Ectodermal cell (in vitro differentiated cells): ENCODE results near the gene HMGB3.

Experiments used
- H3K27ac ChIP-seq: 2 replicates; pipeline ENCODE4 v1.7.0; 2013; ENCODE audit warnings: mild to moderate bottlenecking, low read depth, low read length; ENCODE audit not compliant: insufficient read depth, poor library complexity, severe bottlenecking
- H3K27me3 ChIP-seq: 2 replicates; pipeline ENCODE4 v1.7.0; 2013; ENCODE audit warnings: mild to moderate bottlenecking, low read length; ENCODE audit not compliant: insufficient read depth, control insufficient read depth, poor library complexity, severe bottlenecking
- H3K36me3 ChIP-seq: one replicate; pipeline ENCODE4 v1.7.0; 2013; ENCODE audit warnings: low read length; ENCODE audit not compliant: control insufficient read depth, insufficient read depth
- H3K4me1 ChIP-seq: one replicate; pipeline ENCODE4 v1.7.0; 2013; ENCODE audit warnings: low read length; ENCODE audit not compliant: control insufficient read depth, insufficient read depth
- H3K4me3 ChIP-seq: 2 replicates; pipeline ENCODE4 v1.7.0; 2013; ENCODE audit warnings: low read depth, low read length, control low read depth; ENCODE audit not compliant: insufficient read depth
- H3K9me3 ChIP-seq: 2 replicates; pipeline ENCODE4 v1.7.0; 2013; ENCODE audit warnings: mild to moderate bottlenecking, low read length, moderate library complexity; ENCODE audit not compliant: control insufficient read depth
- WGBS, 2 experiments: methylation state at CpG; one replicate each; pipeline ENCODE4 v1.1.7; 2013; ENCODE audit warnings: missing lambda C conversion rate in 2 of 2; 5-methylcytosine and 5-hydroxymethylcytosine counted together

The HMGB3 gene

DNA sequence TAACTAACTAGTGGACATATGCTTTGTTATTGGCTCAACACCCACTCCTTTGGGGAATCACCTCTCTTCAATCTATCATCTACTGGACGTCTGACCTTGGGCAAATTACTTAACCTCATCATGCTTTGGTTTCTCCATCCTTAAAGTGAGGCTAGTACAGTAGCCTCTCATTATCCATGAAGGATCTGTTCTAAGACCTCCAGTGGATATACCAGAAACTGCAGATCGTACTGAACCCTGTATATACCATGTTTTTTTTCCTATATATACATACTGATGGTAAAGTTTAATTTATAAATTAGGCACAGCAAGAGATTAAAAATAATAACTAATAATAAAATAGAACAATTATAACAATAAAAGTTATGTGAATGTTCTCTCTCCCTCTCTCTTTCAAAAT lies 56.2 kb downstream of the HMGB3 start:
- 71 to 72% methylated on average over 1 of the region's 2 CpGs for WGBS, 2 experiments
- H3K27me3 ChIP-seq: no peaks in the 10 kb centered on the region
- no peaks in the 10 kb centered on the region for H3K36me3 ChIP-seq
- H3K4me1 ChIP-seq: no peaks in the 10 kb centered on the region
- H3K4me3 ChIP-seq: no peak overlapping the region
- no peak overlapping the region for H3K27ac ChIP-seq
- no peaks in the 10 kb centered on the region for H3K9me3 ChIP-seq
